Psoas muscle (tissue), 8 donors: Measurements from ENCODE around the gene MACC1. TPM values are rescaled to one million over a fixed set of nuclear protein-coding genes. Genes with fewer than 3 reads are reported as not detected.

Source experiments
- ATAC-seq, 4 donors: fragments of 200-7000 bp; cut with Tn5 transposase; one replicate each; pipeline ENCODE4 v1.9.1; 2020; ENCODE audit warnings: moderate library complexity in 3 of 4, mild to moderate bottlenecking in 2 of 4
- DNase-seq, 2 donors: peaks; one replicate each; pipeline ENCODE4 v3.0.0-alpha.2; 2020
- H3K27ac ChIP-seq: fragments of 200-600 bp; one replicate; pipeline ENCODE4 v1.8.0; 2022
- H3K27me3 ChIP-seq, 3 donors: fragments of 200-600 bp in 1 of 3; one replicate each; pipeline versions ENCODE4 v1.6.1 to v1.8.0; 2013 to 2022; ENCODE audit warnings: low read length in 2 of 3, mild to moderate bottlenecking in 2 of 3, moderate library complexity in 1 of 3; ENCODE audit not compliant: insufficient read depth in 3 of 3
- H3K36me3 ChIP-seq, 2 donors: fragments of 200-600 bp in 1 of 2; one replicate each; pipeline versions ENCODE4 v1.6.1 to v1.8.0; 2013 to 2022; ENCODE audit warnings: low read depth in 1 of 2, mild to moderate bottlenecking in 1 of 2, moderate library complexity in 1 of 2; ENCODE audit not compliant: insufficient read depth in 1 of 2
- H3K4me1 ChIP-seq: fragments of 200-600 bp; one replicate; pipeline ENCODE4 v1.8.0; 2022
- H3K4me3 ChIP-seq: fragments of 200-600 bp; one replicate; pipeline ENCODE4 v1.8.0; 2022; ENCODE audit warnings: mild to moderate bottlenecking
- H3K9me3 ChIP-seq: fragments of 200-600 bp; one replicate; pipeline ENCODE4 v1.8.0; 2022
- CTCF ChIP-seq: fragments of 200-600 bp; IDR thresholded peaks from one replicate; pipeline ENCODE4 v1.8.0; 2022; ENCODE audit warnings: antibody characterized with exemption
- WGBS, 3 donors: extraction: QIAGEN DNeasy Blood & Tissue Kit; methylation state at CpG; one replicate each; pipeline versions ENCODE4 v1.1.6 to v1.1.7; 2013; 5-methylcytosine and 5-hydroxymethylcytosine counted together
- intact Hi-C, 2 donors: fragments of 100-400 bp; cut with DNase I; formaldehyde crosslinking; loops; one replicate each; pipeline versions ENCODE4 v1.11.0 to v1.14.2; 2022
- polyA plus RNA-seq, 3 donors: library from polyadenylated mRNA; stranded (reverse); fragments of 200-250 nt; gene quantifications; one replicate each; pipeline ENCODE4 v1.2.3, GENCODE V29; 2013
- total RNA-seq, 4 donors: library from RNA; stranded (reverse); fragmentation: NEBNext Ultra II Directional in 2 of 4; extraction: Animal tissue kit (Norgen Biotek cat#: 25700) in 2 of 4; gene quantifications; one replicate each; pipeline versions ENCODE4 v1.2.1 to v1.2.4, GENCODE V29; 2021 to 2023
- donor health status: healthy with polysubstance abuse.
- donor health status: DM: no; HTN: no; CAD: no; lungs with moderate emphysema.
- donor health status: Bipolar disorder and iron deficiency.
- donor health status: healthy.
- donor health status: DM: yes; HTN: yes; CAD: no.
- donor health status: DM: no; HTN: no; CAD: no.
- donor health status: DM: no; HTN: no; CAD: no.
- donor health status: DM: yes; HTN: yes; CAD: no.

MACC1 gene
- total and polyA plus RNA-seq, 7 donors = under 0.01 to 0.04 TPM; not detected in 5

- H3K9me3 ChIP-seq = no peaks in the 10 kb centered on the region
- WGBS, 3 donors = 57 to 65% (median 63%) methylated on average over 4 of the region's 4 CpGs
- no peak overlapping the region for H3K4me3 ChIP-seq
- TF ChIP-seq CTCF = no peak
- no peaks in the 10 kb centered on the region for H3K27me3 ChIP-seq
- no peak for ATAC-seq
- H3K4me1 ChIP-seq = no peaks in the 10 kb centered on the region
- no peak overlapping the region for H3K27ac ChIP-seq
- DNase-seq = no peak
- no peaks in the 10 kb centered on the region for H3K36me3 ChIP-seq
- intact Hi-C loops = no loop called here
Measured at GRCh38 chr7:20194343-20194995, 22.7 kb downstream of the MACC1 start.

GRCh38 chr7:20193873-20194272, 23.3 kb downstream of the MACC1 start:
- no peak overlapping the region for H3K4me3 ChIP-seq
- no peaks in the 10 kb centered on the region for H3K27me3 ChIP-seq
- TF ChIP-seq CTCF = no peak
- no peak overlapping the region for H3K27ac ChIP-seq
- no peaks in the 10 kb centered on the region for H3K4me1 ChIP-seq
- intact Hi-C loops = no loop called here
- DNase-seq (no peak), ATAC-seq (no peak)
- H3K9me3 ChIP-seq = no peaks in the 10 kb centered on the region
- no peaks in the 10 kb centered on the region for H3K36me3 ChIP-seq
- 91 to 94% (median 93%) methylated on average over 6 of the region's 6 CpGs for WGBS, 3 donors

DNA sequence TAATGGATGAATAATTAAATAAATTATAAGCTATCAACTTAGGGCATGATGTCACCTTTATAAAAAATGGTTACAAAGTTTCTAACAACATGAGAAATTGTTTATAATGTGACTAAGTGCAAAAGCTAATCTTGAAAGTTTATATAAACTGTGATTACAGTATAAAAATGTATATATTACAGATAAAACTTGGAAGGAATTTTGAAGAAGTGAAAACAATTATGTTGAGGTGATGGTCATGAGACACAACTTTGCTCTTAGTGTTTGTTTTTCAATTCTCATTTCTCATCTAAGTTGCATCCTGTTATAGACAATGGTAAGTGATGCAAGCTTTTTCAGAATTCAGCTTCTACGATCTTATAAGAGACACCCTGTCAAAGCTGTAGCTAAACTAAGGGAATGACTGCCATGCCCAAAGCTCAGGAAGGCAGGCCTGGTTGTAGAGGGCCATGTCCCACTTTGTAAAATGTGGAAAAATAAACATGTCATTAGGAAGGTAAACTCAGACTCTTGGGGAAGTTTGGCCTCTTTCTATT, 23.9 kb downstream of the MACC1 start:
- no peak for TF ChIP-seq CTCF
- DNase-seq = no peak
- no peak for ATAC-seq
- Histone ChIP-seq H3K9me3 (no peaks in the 10 kb centered on the region), H3K27ac (no peak overlapping the region), H3K4me3 (no peak overlapping the region), H3K27me3 (no peaks in the 10 kb centered on the region), H3K36me3 (no peaks in the 10 kb centered on the region), H3K4me1 (no peaks in the 10 kb centered on the region)
- intact Hi-C loops = no loop called here
- WGBS, 3 donors = 45 to 58% (median 56%) methylated on average over 1 of the region's 1 CpG

- no peaks in the 10 kb centered on the region for H3K4me1 ChIP-seq
- intact Hi-C loops = no loop called here
- TF ChIP-seq CTCF = no peak
- no peak overlapping the region for H3K27ac ChIP-seq
- H3K4me3 ChIP-seq = no peak overlapping the region
- DNase-seq (no peak), ATAC-seq (no peak)
- H3K36me3 ChIP-seq = no peaks in the 10 kb centered on the region
- no peaks in the 10 kb centered on the region for H3K9me3 ChIP-seq
- 86 to 88% (median 88%) methylated on average over 11 of the region's 11 CpGs for WGBS, 3 donors
- H3K27me3 ChIP-seq = no peaks in the 10 kb centered on the region
Measured at GRCh38 chr7:20191391-20191869, 25.8 kb downstream of the MACC1 start.
